ENCODE measurements around the gene DEGS1.

The DEGS1 gene

GRCh38 chr1:224169718-224170270, 13.2 kb upstream of the DEGS1 start:
- H3K27me3 ChIP-seq (ENCODE audit: control insufficient read depth, insufficient read depth, low read length), result no peaks in the 10 kb centered on the region
- H3K36me3 ChIP-seq (ENCODE audit: control insufficient read depth, insufficient read depth, low read length), result no peaks in the 10 kb centered on the region
- no peak overlapping the region for H3K27ac ChIP-seq (ENCODE audit: low read depth, low read length)
- H3K4me1 ChIP-seq (ENCODE audit: control insufficient read depth, insufficient read depth, low read length), result peaks cover 3% of the 10 kb centered on the region
- H3K4me3 ChIP-seq (ENCODE audit: low read length), result no peak overlapping the region
- H3K9ac ChIP-seq (ENCODE audit: low read length), result no peak overlapping the region

DNA sequence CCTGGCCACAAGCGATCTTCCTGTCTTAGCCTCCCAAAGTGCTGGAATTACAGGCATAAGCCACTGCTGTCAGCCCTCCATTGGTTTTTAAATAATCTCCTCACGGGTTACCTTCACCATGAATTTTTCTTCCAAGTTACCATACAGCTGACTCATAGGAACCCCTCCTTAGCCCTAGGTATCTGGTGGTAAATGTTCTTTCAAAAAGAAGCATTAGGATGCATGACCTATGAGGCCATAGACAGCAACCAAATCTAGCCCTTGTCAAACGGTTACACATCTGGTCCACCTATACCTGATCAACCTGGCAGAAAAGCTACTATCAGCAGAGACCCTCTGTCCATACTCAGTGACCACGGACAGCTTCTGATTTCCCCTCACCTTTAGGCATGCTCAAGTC, 12.7 kb upstream of the DEGS1 start:
- H3K4me3 ChIP-seq (ENCODE audit: low read length), result no peak overlapping the region
- no peak overlapping the region for H3K27ac ChIP-seq (ENCODE audit: low read depth, low read length)
- H3K4me1 ChIP-seq (ENCODE audit: control insufficient read depth, insufficient read depth, low read length), result peaks cover 3% of the 10 kb centered on the region
- no peak overlapping the region for H3K9ac ChIP-seq (ENCODE audit: low read length)
- no peaks in the 10 kb centered on the region for H3K36me3 ChIP-seq (ENCODE audit: control insufficient read depth, insufficient read depth, low read length)
- no peaks in the 10 kb centered on the region for H3K27me3 ChIP-seq (ENCODE audit: control insufficient read depth, insufficient read depth, low read length)

DNA sequence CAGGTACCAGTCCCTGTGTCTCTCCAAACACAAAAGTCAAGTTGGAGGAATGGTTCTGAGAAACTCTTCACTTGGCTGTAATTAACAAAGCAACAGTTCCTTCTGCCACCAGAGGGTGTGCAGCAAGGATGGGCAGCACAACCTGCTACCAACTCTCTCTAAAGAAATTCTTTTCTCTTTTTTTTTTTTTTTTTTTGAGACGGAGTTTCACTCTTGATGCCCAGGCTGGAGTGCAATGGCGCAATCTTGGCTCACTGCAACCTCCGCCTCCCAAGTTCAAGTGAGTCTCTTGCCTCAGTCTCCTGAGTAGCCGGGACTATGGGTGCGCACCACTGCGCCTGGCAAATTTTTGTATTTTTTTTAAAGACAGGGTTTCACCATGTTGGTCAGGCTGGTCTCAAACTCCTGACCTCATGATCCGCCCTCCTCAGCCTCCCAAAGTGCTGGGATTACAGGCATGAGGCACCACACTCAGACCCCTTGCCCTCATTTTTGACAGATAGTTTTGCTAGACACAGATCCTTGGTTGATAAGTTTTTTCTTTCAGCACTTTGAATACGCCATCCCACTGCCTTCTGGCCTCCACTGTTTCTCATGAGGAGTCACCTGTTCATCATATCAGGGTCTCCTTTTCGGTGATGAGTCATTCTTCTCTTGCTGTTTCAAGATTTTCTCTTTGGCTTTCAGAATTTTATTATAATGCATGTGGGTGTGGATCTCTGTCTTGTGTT, 12.1 kb upstream of the DEGS1 start:
- H3K27ac ChIP-seq (ENCODE audit: low read depth, low read length), result no peak overlapping the region
- H3K4me1 ChIP-seq (ENCODE audit: control insufficient read depth, insufficient read depth, low read length), result peaks cover 3% of the 10 kb centered on the region
- no peak overlapping the region for H3K4me3 ChIP-seq (ENCODE audit: low read length)
- no peak overlapping the region for H3K9ac ChIP-seq (ENCODE audit: low read length)
- no peaks in the 10 kb centered on the region for H3K27me3 ChIP-seq (ENCODE audit: control insufficient read depth, insufficient read depth, low read length)
- no peaks in the 10 kb centered on the region for H3K36me3 ChIP-seq (ENCODE audit: control insufficient read depth, insufficient read depth, low read length)

GRCh38 chr1:224172229-224172628, 10.8 kb upstream of the DEGS1 start:
- Histone ChIP-seq H3K27me3 (ENCODE audit: control insufficient read depth, insufficient read depth, low read length) (no peaks in the 10 kb centered on the region), H3K27ac (ENCODE audit: low read depth, low read length) (no peak overlapping the region), H3K36me3 (ENCODE audit: control insufficient read depth, insufficient read depth, low read length) (no peaks in the 10 kb centered on the region), H3K4me3 (ENCODE audit: low read length) (no peak overlapping the region), H3K9ac (ENCODE audit: low read length) (no peak overlapping the region), H3K4me1 (ENCODE audit: control insufficient read depth, insufficient read depth, low read length) (peaks cover 3% of the 10 kb centered on the region)

DNA sequence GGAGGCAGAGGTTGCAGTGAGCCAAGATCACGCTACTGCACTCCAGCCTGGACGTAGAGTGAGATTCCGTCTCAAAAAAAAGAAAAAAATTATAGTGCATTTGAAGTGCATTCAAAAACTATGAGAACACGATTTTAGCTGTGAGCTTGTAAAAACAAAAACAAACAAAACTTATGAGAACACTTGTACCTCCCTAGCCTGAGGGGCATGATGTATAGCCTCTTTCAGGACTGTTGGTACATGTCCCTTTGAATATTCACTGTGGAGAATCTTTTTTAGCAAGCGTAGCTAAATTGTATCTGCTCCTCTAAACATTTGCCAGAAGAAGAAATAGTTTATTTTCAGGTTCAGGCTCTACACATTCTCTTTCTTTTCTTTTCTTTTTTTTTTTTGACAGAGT, 9.5 kb upstream of the DEGS1 start:
- H3K27me3 ChIP-seq (ENCODE audit: control insufficient read depth, insufficient read depth, low read length), result no peaks in the 10 kb centered on the region
- H3K4me3 ChIP-seq (ENCODE audit: low read length), result no peak overlapping the region

GRCh38 chr1:224175617-224176016, 7.4 kb upstream of the DEGS1 start:
- no peak overlapping the region for H3K9ac ChIP-seq (ENCODE audit: low read length)
- H3K36me3 ChIP-seq (ENCODE audit: control insufficient read depth, insufficient read depth, low read length), result no peaks in the 10 kb centered on the region
- peak overlapping the region; percentile 19 for H3K4me3 ChIP-seq (ENCODE audit: low read length)
- H3K4me1 ChIP-seq (ENCODE audit: control insufficient read depth, insufficient read depth, low read length), result no peaks in the 10 kb centered on the region
- H3K27ac ChIP-seq (ENCODE audit: low read depth, low read length), result no peak overlapping the region
- no peaks in the 10 kb centered on the region for H3K27me3 ChIP-seq (ENCODE audit: control insufficient read depth, insufficient read depth, low read length)

More for the DNA sequence above, 9.5 kb upstream of the DEGS1 start:
- Histone ChIP-seq H3K27ac (ENCODE audit: low read depth, low read length) (no peak overlapping the region), H3K9ac (ENCODE audit: low read length) (no peak overlapping the region), H3K4me1 (ENCODE audit: control insufficient read depth, insufficient read depth, low read length) (peaks cover 3% of the 10 kb centered on the region), H3K36me3 (ENCODE audit: control insufficient read depth, insufficient read depth, low read length) (no peaks in the 10 kb centered on the region)

DNA sequence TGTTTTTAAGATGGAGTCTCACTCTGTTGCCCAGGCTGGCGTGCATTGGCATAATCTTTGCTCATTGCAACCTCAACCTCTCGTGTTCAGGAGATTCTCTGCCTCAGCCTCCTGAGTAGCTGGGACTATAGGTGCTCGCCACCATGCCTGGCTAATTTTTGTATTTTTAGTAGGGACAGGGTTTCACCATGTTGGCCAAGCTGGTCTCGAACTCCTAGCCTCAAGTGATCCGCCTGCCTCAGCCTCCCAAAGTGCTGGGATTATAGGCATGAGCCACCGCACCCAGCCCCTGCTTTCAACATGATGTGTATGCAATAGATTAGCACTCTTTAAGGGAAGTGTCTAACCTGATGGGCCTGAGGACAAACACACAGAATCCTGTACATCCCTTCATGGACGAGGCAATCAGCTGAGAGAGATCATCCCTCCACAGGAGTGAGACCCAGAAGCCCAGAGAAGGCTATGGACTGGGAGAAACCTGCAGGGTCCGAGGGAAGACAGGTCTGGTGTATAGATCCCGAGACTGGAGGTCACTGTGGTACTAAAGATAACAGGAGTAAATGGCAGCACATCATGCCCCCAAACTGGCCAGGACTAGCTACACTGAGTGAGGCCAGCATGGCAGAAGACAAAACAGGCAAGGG, 5.6 kb upstream of the DEGS1 start:
- H3K27ac ChIP-seq (ENCODE audit: low read depth, low read length), result no peak overlapping the region
- no peaks in the 10 kb centered on the region for H3K36me3 ChIP-seq (ENCODE audit: control insufficient read depth, insufficient read depth, low read length)
- H3K4me1 ChIP-seq (ENCODE audit: control insufficient read depth, insufficient read depth, low read length), result peaks cover under 1% of the 10 kb centered on the region
- no peak overlapping the region for H3K4me3 ChIP-seq (ENCODE audit: low read length)
- no peak overlapping the region for H3K9ac ChIP-seq (ENCODE audit: low read length)
- H3K27me3 ChIP-seq (ENCODE audit: control insufficient read depth, insufficient read depth, low read length), result no peaks in the 10 kb centered on the region

DNA sequence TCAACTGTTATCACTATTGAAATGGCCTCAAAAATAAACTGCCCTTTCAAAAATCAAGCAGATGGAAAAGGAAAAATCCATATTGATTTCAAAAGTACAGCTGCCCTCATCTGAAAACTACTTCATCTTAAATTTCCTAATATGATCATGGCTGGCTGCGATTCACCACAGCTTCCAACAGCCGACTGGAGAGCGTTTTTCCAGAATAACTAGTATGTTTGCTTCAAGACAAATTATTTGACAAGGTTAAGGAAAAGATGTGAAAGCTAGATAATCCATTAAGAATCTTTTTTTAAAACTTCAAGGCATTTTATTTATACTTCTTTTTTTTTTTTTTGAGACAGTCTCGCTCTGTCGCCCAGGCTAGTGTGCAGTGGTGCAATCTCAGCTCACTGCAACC, 4.1 kb upstream of the DEGS1 start:
- Histone ChIP-seq H3K27me3 (ENCODE audit: control insufficient read depth, insufficient read depth, low read length) (no peaks in the 10 kb centered on the region), H3K36me3 (ENCODE audit: control insufficient read depth, insufficient read depth, low read length) (no peaks in the 10 kb centered on the region), H3K27ac (ENCODE audit: low read depth, low read length) (no peak overlapping the region), H3K4me1 (ENCODE audit: control insufficient read depth, insufficient read depth, low read length) (peaks cover 4% of the 10 kb centered on the region), H3K4me3 (ENCODE audit: low read length) (no peak overlapping the region), H3K9ac (ENCODE audit: low read length) (no peak overlapping the region)

DNA sequence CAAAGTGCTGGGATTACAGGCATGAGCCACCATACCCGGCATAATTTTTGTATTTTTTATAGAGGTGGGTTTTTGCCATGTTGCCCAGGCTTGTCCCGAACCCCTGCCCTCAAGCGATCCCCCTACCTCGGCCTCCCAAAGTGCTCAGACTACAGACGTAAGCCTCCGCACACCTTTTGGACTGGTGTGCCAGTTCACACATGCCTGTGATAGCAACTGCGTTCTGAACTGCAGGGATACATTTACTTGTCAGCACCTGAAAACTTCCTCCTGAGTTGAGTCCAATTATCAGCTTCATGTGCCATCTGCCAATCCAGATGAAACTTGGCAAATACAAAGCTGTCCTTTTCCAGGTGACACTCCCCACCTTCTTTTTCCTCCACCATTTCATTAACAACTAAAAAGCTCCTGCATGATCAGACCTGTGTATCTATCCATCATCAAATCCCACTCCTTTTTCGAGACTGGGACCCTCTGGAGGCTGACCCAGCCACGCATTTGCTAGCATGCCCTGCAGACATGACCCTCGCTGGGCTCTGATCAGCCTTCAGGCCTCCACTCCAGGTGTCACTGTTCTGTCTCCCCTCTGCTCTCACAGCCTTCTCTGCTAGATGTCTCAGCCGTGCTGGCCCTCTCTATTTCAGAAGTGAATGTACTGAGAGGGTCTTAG, 2.1 kb upstream of the DEGS1 start:
- Histone ChIP-seq H3K9ac (ENCODE audit: low read length) (no peak overlapping the region), H3K4me1 (ENCODE audit: control insufficient read depth, insufficient read depth, low read length) (peaks cover 11% of the 10 kb centered on the region), H3K27ac (ENCODE audit: low read depth, low read length) (no peak overlapping the region), H3K4me3 (ENCODE audit: low read length) (no peak overlapping the region), H3K36me3 (ENCODE audit: control insufficient read depth, insufficient read depth, low read length) (no peaks in the 10 kb centered on the region), H3K27me3 (ENCODE audit: control insufficient read depth, insufficient read depth, low read length) (no peaks in the 10 kb centered on the region)

- Histone ChIP-seq H3K36me3 (ENCODE audit: control insufficient read depth, insufficient read depth, low read length) (no peaks in the 10 kb centered on the region), H3K27ac (ENCODE audit: low read depth, low read length) (no peak overlapping the region), H3K4me3 (ENCODE audit: low read length) (no peak overlapping the region), H3K27me3 (ENCODE audit: control insufficient read depth, insufficient read depth, low read length) (no peaks in the 10 kb centered on the region), H3K9ac (ENCODE audit: low read length) (no peak overlapping the region), H3K4me1 (ENCODE audit: control insufficient read depth, insufficient read depth, low read length) (peaks cover 11% of the 10 kb centered on the region)
Observed at GRCh38 chr1:224181453-224181810, 1.6 kb upstream of the DEGS1 start.

DNA sequence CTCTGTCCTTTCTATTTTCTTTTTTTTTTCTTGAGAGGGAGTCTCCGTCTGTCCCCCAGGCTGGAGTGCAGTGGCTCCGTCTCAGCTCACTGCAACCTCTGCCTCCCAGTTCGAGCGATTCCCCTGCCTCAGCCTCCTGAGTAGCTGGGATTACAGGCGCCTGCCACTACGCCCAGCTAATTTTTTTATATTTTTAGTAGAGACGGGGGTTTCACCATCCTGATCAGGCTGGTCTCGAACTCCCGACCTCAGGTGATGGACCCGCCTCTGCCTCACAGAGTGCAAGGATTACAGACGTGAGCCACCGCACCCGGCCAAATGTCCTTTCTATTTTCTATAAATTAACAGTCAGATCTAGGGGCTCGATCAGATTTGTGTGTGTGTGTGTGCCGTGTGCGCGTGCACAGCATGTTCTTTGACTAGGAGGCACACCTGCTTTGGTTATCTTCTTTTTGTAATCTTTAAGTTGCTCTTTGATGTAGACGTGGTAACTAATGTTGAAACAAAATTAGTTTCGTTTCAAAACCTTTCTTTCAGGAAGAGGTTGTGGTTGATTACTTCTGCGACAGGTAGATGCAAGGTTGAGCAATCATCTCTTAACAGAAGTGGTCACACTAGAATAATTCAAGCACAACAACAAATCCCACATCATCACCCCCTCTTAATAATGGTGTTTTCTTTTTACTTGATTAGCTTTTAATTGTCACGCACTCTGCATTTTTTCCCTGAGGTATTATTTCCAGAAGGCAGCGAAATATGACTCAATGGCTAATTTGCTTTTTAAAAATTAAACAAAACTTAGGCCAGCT, 779 bp upstream of the DEGS1 start:
- H3K36me3 ChIP-seq (ENCODE audit: control insufficient read depth, insufficient read depth, low read length), result no peaks in the 10 kb centered on the region
- no peaks in the 10 kb centered on the region for H3K27me3 ChIP-seq (ENCODE audit: control insufficient read depth, insufficient read depth, low read length)
- peak overlapping the region; percentile 97 for H3K27ac ChIP-seq (ENCODE audit: low read depth, low read length)
- H3K4me1 ChIP-seq (ENCODE audit: control insufficient read depth, insufficient read depth, low read length), result peaks cover 11% of the 10 kb centered on the region
- peak overlapping the region; percentile 80 for H3K4me3 ChIP-seq (ENCODE audit: low read length)
- peak overlapping the region; percentile 68 for H3K9ac ChIP-seq (ENCODE audit: low read length)

Measured in rectal smooth muscle tissue (tissue), 1 donor.